T-helper 9 cell (primary cell): ENCODE data around the gene ALB.

Experiments used
- DNase-seq: peaks from one replicate; pipeline ENCODE4 v3.0.0-alpha.2; 2020

Gene ALB

GRCh38 chr4:73409012-73409862, 5.2 kb downstream of the ALB start:
- no peak for DNase-seq

GRCh38 chr4:73409978-73410548, 6.0 kb downstream of the ALB start:
- no peak for DNase-seq

GRCh38 chr4:73410916-73411730, 7.0 kb downstream of the ALB start:
- DNase-seq: no peak

GRCh38 chr4:73411731-73412414, 7.8 kb downstream of the ALB start:
- no peak for DNase-seq

- DNase-seq: no peak
Observed at GRCh38 chr4:73413294-73413755, 9.2 kb downstream of the ALB start.

- no peak for DNase-seq
Observed at GRCh38 chr4:73414936-73415271, 10.8 kb downstream of the ALB start.

GRCh38 chr4:73415807-73416238, 11.7 kb downstream of the ALB start:
- DNase-seq: no peak

- no peak for DNase-seq
Observed at GRCh38 chr4:73416423-73417087, 12.5 kb downstream of the ALB start.

- DNase-seq: no peak
Observed at GRCh38 chr4:73417342-73417741, 13.3 kb downstream of the ALB start.

GRCh38 chr4:73417973-73418372, 13.9 kb downstream of the ALB start:
- DNase-seq: no peak

GRCh38 chr4:73418677-73419076, 14.6 kb downstream of the ALB start:
- no peak for DNase-seq

GRCh38 chr4:73419106-73420038, 15.3 kb downstream of the ALB start:
- no peak for DNase-seq

GRCh38 chr4:73420615-73421014, 16.5 kb downstream of the ALB start:
- DNase-seq: no peak

GRCh38 chr4:73421708-73422457, 17.8 kb downstream of the ALB start:
- no peak for DNase-seq

- DNase-seq: no peak
Observed at GRCh38 chr4:73422458-73422752, 18.3 kb downstream of the ALB start.

GRCh38 chr4:73423184-73423583, 19.1 kb downstream of the ALB start:
- DNase-seq: no peak

GRCh38 chr4:73426666-73427065, 22.6 kb downstream of the ALB start:
- DNase-seq: no peak

- DNase-seq: no peak
Observed at GRCh38 chr4:73429118-73429517, 25.0 kb downstream of the ALB start.

GRCh38 chr4:73429826-73430587, 25.9 kb downstream of the ALB start:
- no peak for DNase-seq

- no peak for DNase-seq
Observed at GRCh38 chr4:73431813-73432168, 27.7 kb downstream of the ALB start.
